ENCODE data around the gene TRIB2. TPM values are rescaled to one million over a fixed set of nuclear protein-coding genes. Genes with fewer than 3 reads are reported as not detected.

TRIB2 gene
- polyA plus RNA-seq, 3 donors, result 188 to 212 (median 192) TPM

DNA sequence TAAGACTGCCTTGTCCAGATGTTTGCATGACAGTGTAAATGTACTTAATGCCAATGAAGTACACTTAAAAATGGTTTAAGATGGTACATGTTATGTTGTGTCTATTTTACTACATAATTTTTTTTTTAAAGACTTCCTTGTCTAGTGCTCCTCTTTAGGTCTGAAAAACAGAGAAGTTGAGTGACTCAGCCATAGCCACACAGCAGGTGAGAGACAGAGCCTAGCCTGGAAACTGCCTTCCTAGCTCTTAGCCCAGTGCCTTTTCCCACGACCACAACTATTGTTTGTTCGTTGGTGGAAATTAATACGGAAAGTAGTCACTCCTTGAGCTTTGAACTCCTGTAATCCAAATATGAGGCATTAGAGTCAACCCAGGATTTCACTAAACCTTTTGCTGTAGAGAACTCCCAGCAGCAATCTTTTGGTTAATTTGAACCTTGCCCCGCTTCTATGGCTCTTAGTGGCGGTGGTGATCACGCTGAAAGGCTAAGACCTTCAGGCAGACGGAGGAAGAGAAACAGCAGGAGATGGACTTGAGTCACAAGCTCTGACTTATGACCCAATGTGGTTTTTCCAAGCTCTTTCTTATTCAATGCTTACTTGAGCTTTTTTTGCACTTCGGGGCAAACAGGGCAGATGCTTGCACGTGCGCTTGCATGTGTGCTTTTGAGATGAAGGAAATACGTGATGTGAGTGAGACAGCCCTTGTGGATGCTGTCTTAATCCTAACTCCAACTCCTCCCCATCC lies 21.2 kb downstream of the TRIB2 start:
- DNase-seq, result no peak

DNA sequence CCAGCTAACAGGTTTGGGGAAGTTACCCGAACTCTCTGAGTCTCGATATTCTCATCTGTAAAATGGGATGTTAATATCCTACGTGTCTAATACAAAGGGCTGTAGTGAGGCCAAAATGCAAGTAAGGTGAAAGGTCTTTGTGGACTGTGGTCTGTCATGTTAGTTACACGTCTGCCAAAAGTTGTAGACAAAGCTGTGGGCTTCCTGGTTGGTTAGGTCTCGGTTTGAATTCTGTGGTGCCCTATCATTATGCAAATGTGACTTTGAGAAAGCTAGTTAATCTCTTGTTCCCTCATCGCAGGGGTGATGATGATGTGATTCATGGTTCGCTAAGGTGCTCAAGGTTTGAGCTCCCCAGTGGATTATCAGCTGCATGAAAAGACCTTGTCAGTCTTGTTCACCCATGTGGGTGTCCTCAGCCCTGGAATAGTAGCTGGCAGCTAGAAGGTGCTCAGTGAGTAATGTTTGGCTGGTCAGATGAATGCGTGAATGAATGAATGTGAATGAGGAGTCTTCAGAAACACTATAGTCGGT lies 23.1 kb downstream of the TRIB2 start:
- no peak for DNase-seq

DNA sequence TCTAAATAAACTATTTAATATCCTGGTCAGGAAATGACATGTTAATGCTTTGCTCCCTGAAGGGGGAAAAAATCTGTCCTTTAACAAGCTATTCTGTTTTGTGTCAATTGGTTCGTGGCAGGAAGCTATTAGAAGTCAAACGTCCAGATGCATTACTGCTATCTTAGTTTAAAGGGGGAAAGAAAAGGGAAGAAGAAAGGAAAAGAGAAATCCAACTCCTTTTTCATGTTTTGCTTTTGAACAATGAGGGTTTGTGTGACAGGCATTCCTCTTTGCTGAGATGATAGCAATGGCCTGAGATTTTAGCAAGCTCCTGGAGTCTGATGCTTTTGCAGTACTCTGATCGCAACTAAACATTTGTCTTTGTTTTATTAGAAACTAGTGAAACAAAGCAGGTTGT lies 24.6 kb downstream of the TRIB2 start:
- DNase-seq, result no peak

DNA sequence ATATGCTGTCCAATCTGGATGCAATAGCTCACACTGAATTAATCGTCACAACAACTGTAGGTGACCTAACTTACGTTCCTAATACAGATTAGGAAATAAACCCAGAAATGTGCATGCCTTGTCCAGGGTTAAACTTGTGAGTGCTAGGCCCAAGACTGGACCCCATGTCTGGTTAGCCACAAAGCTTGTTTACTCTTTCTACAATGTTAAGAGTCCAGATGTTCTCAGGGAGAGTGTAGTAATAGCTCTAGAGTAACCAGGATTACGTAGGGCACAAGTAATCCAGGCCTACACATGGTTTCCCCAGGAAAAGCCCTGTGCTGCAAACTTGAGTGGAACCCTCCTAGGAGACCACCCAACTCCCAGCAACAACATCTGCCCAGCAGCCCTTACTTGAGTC lies 26.2 kb downstream of the TRIB2 start:
- no peak for DNase-seq

DNA sequence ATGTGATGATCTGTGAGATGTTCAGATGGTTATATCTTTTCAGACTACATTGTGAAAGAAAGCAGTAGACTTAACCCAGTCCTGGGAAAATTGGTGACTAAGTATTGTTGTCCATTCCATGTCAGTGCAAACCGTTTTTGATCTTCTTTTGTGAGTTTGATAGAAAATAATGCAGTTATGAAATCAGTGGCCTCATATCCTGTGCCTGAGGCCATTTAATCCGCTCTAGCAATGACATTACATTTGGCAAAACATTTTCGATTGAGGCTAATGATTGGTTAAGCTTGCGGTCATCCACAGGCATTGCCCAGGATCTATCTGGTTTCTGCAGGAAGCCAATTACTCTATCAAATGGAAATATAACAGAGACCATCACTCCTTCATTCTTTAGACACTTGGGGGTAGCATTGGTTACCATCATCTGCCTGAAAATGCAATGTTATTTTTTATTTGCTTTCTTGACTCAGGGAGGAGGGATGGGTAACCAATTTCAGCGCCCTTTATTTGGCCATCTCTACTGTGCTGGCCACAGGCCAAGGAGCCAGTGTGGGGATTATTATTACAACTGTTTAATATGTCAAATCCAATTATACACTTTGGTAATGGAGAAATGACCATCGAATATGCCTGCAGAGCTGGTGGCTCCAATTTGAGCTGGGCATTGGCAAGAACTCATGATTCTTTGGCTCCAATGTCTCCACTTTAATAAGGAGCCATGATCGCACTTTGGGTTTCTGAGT lies 33.6 kb downstream of the TRIB2 start:
- no peak for DNase-seq

DNA sequence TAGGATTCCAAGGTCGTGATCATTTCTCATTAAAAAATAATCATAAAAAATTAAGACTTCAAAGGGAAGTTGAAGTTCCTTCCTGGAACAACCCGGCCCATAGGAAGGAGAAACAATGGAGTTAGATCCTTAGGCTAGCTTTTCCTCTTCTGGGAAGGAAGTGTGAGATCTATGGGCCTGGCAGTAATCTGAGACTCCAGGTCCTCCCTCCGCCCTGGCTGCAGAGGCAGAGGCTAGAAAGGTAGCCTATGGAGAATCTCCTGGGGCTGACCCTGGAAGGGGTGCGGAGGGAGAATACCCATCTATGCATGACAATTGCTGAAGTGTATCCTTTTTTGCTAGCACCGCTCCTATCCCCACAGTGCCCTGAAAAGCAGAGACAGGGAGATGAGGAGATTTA lies 37.9 kb downstream of the TRIB2 start:
- peak; percentile 28 for DNase-seq

DNA sequence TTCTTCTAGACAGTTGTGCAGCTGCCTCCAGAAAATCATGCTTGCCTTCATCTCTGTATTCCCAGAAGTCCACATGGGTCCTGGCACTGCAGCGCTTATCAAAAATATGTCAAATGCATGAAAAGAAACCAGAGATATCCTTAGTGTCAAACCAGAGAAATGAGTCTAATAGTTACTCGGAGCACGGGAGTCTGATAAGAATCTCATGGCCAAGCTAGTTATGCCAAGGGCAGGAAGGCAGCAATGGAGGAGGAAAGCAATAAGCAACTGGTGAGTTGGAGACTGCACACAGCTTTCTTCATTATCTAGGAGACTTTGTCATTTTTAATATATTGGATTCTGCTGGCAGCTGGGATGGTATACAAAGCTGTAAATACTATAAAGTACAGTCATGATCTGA lies 38.6 kb downstream of the TRIB2 start:
- DNase-seq, result no peak

DNA sequence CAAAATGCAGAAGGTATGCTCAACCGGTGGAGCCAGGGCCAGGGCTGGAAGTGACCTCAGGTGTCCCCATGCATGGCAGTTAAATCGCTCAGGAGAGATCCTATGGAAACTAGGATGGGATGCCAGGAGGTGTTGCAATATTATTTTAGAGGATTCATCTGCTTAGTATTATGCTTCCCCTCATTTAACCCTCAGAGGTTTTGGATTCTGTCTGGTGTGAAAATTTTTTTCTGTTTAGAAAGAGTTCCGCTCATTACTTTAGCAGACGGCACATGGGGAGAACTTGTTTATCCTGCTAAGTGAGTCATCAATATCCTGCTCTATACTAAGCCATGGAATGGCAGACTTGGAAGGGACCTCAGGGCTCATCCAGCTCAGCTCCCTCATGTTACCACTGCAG lies 42.5 kb downstream of the TRIB2 start:
- DNase-seq, result no peak

DNA sequence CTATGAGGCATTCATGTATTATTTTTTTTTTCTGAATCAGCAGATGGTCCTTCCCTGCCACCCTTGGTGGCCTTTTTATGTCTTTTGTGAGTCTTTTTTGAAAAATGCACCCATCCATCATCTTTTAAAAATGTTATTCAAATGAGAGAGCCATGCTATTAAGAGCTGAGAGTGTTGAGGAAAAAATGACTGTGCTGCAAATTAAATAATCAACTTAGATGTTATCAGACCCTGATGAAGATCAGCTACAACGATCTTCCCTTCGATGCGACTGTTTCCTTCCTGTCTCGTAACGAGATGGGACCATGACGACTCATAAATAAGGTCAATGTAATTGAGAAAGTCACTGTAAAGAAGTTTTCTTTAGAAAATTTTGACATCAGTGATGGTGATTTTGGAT lies 44.4 kb downstream of the TRIB2 start:
- no peak for DNase-seq

DNA sequence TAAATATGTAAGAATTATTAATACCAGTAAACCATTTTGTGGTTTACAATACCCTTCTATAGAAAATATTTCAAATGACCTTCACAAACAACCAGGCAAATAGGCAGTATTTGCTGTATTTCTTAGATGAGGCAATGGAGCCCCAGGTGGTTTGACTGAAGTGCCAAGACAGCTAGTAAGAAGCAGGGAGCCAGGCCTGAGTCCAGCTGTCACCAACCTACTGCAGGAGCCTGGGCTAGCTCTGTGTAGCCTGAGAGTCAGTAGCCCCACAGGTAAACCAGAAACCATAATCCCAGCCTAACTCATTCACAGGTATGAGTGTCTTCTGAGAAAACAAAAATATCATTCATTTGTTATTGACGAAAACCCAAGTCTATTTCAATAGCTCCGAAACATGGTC lies 45.6 kb downstream of the TRIB2 start:
- no peak for DNase-seq

DNA sequence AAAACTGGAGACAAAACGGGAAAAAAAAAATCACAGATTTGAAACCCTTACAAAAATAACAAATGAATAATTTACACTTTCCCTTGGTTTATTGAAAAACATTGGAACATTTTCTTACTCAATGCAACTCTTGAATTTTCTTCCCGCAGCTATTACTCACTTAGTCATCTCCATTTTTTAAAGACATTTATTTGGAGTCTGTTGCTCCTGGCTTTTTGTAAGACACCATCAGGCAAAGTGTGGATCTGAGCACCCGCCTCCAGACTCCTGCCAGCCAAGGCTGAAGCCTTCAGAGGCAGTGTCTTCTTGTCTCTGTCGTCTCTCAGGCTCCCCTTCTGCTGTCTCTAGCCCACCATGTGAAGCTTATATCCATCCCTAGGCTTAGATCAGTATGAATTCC lies 46.2 kb downstream of the TRIB2 start:
- no peak for DNase-seq

DNA sequence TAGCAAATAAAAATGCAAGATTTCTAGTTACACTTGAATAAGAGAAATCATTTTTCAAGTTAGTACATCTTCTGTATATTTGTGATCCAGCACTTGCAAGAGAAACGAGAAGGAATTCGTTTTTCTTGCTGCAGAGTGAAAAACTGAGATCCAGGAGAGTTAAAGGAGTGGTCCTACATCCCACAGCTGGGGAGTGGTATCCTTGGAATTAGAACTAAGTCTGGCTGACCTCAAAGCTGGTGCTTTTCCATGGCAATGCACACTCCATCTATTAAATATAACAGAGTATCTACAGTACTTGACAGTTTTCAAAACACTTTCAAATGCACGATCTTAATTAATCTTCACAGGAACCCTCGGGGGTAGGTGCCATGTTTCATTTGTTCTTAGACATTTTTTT lies 46.8 kb downstream of the TRIB2 start:
- no peak for DNase-seq

DNA sequence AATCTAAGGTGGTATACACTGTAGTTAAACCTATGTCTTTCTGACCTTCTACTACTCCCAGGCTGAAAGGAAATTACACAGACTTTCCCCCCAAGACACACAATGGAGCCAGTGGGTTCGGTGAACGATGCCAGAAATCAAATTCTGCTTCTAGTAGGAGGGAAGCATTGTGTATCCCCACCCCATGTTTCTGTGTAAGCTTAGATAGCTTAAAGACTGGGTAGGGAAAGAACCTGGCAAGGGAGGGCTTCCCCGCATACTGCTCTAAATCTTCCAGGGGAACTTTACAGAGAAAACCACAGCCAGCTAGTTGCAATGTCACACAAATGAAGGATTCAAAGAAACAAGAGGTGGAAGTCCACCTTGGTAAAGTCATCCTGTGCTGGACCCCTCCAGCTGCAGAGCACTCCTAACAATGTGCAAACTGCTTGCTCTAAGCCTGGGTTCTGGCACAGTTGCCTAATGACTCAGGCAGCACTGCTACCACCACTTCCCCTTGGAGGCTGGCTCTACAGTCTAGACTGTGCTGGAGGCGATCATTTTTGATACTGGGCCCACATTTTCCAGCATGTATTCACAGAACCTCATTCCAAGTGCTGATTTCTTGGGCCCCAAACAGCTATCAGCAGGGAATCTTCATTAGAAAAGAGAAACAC lies 47.5 kb downstream of the TRIB2 start:
- DNase-seq, result no peak

DNA sequence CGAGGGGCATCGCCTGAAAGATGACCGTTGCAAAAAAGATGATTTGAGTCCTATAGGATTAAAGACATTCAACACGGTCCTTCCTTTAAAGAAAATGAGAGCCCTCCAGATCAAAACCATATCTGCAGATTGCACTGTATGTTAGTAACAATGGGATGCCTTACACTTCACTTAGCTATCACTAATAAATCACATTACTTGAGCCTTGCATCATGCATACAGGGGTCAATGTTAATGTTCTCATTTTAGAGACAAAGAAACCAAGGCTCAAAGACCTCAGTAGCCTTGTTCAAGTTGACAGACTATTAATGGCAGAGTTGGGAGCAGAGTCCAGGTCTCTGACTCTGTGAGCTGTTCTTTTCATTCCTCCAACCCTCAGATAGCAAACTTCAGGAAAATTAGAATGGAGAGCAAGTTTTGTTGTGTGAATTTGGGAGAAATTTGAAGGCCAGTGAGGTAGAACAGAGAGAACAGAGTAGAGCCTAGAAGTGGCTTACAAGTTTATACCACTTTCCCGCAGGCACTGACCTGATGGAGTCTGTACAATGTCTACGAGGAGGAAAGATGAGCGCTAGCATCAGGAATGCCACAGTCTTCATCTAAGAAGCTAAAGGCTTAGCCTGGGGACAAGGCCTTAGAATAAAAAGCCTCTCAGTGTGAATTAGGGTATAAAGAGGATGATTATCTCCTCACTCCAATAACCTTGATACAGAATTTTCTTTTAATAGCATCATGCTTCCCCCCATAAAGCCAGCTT lies 48.3 kb downstream of the TRIB2 start:
- DNase-seq, result no peak

DNA sequence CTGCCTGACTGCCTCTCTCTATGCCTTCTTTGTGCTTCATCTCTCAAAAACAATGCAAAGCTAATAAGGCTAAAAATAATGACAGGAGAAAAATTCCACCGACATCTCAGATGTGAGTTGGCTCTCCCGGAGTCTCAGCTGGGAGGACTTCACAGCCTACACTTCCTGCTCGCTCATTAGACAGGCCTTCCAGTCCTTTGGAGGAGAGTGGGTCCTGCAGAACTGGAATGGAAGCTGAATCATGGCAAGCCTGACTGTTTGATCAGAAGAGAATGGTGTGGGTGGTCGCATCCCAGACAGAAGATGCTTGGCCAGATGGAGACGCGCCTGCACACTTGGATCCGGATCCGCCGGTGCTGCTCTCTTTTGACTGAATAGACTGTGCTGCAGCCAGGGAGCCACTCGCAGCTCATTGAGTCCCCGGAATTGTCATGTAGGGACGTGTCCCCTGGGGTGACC lies 49.7 kb downstream of the TRIB2 start:
- DNase-seq, result no peak

DNA sequence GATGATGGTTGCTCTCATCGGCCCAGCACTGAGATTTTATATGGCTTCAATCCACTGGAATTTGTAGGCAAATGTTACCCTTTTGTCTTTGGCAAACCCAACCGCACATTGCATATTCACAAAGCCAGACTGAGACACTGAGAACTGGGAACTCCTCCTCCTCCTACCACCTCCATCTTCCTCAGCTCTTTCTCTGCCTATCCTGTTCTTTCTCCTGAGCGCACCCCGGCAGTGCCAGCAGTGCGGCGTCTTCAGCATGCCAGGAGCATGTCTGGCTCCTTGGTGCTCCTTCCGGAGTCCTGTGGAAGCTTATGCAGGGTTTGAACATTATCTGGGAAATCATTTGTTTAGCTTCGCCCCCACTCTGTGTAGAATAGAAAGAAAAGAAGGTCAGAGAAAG lies 50.8 kb downstream of the TRIB2 start:
- no peak for DNase-seq

DNA sequence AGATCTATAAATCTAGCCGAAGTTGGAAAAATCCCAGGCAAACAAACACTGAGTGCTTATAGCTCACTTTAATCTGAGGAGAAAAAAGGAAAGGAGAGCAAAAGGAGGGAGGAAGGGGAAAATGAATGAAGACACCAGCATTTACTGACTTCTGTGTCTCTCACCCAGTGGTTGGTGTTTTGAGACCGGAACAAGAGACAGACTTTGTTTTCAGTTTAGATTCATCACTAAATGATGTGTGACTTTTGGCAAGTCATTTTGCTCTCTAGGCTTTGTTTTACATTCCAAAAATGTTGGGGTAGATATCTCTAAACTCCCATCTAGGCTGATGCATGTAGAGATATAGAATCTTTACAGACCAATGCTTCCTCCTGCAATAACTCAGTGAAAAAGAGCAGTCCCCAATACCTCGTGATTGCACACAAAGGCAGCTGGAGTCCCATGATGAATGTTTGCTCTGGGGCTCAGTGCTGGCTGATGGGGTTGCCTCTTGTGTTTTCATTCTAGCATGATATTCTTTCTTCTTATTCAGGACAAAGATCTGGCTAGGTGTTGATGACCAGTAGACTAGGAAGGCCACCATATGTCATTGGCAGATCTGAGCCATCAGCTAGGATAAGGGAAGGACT lies 51.4 kb downstream of the TRIB2 start:
- no peak for DNase-seq

DNA sequence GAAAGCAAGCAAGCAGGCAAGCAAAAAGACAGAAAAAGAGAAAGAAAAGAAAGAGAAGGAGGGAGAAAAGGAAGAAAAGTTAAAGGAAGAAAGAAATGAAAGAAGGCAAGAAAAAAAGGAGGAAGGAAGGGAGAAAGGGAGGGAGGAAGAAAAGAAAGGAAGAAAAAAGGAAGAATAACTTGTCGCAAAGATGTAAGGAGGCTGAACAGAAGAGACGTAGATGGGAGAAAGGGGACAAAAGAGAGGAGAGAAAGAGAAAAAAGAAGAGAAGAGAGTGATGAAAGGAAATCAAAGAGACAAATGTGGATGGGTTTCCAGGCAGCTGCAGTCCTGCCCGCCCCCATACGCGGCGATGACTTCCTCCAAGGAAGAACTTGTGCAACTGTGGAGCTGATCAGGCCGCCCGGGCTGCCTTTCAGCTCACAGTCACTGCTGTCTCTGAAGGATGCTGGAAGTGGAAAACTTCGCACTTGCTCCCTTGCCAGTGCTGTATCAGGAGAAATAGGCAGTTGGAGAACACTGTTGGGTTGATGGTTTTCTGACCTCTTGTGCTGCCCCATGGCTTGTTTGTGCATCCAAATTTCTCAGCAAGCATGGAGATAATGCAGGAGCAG lies 52.9 kb downstream of the TRIB2 start:
- DNase-seq, result no peak

DNA sequence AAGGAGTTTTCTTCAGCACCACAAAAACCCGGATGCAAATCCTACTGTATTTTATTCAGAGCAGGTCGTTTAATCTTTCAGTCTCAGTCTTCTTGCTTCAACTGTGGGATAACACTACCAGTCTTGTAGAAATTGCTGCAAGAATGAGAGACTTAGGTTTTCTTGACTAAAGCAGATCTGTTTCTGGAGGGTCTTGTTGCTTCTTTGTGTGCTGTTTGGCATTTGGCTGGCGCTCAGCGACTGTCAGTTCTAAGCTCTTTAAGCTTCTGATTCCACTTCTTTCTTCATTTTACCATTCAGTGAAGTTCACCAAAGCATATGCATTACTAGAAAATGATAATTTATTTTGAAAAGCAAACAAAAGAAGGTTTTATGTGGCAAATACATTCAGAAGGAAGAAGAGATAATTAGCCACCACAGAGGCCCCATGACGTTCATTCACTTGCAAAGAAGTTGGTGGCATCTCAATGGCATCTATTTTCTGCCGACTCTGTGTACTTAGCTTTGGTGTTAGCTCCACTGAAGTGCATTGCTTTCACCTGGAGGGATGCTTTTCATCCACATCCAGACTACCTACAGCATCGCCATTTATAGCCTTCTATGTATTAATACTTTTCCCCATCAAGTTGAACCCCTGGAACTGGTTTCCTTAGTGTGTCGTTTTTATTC lies 53.7 kb downstream of the TRIB2 start:
- no peak for DNase-seq

DNA sequence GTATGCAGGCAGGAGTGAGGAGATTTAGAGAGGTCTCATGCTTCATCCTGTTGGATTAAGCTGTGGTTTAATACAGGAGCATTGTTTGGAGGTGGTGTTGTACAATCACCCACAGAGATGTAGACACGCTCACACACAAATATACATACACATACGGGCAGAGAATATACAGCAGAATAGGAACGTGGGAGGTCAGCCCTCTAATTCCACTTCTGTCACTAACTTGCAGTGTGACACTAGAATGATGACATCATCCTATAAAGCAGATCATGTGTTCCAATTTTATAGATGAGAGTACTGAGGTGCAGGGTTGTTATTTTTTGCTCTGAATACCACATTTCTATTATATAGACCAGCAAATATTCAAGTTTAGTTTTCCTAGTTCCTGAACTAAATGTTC lies 54.4 kb downstream of the TRIB2 start:
- DNase-seq, result no peak

All from renal pelvis (tissue), 4 donors.